HFF-Myc (cell line): Measurements from ENCODE around the gene MID1.

Experiments used
- DNase-seq: peaks from one replicate; pipeline ENCODE4 v3.0.0-alpha.2; 2011; ENCODE audit warnings: low read depth; ENCODE audit errors: extremely low read depth
- H3K4me3 ChIP-seq: replicated peaks from 2 replicates; pipeline ENCODE4 v1.5.1; 2011; ENCODE audit warnings: low read depth, mild to moderate bottlenecking, control low read depth, low read length
- CTCF ChIP-seq: IDR thresholded peaks from 2 replicates; pipeline ENCODE4 v1.5.1; 2012; ENCODE audit warnings: mild to moderate bottlenecking, low read depth, low read length, control low read depth; ENCODE audit errors: missing control alignments

Gene MID1

GRCh38 chrX:10620121-10620699, at the start of gene MID1:
TSS of gene MID1 (minus strand) at chrX:10620585. CDS start at chrX:10567547, 53,038 bp downstream.
- no peak for DNase-seq
- TF ChIP-seq CTCF: no peak
- H3K4me3 ChIP-seq: peak within 1 kb of the TSS; percentile 69

- no peak for TF ChIP-seq CTCF
- no peak overlapping the region for H3K4me3 ChIP-seq
- DNase-seq: no peak
Measured at GRCh38 chrX:10667143-10667542, 46.8 kb upstream of the MID1 start.

GRCh38 chrX:10666102-10666501, 45.7 kb upstream of the MID1 start:
- DNase-seq: no peak
- TF ChIP-seq CTCF: no peak
- no peak overlapping the region for H3K4me3 ChIP-seq

- TF ChIP-seq CTCF: no peak
- H3K4me3 ChIP-seq: no peak overlapping the region
- no peak for DNase-seq
Measured at GRCh38 chrX:10665681-10666080, 45.3 kb upstream of the MID1 start.

- no peak for TF ChIP-seq CTCF
- no peak for DNase-seq
- no peak overlapping the region for H3K4me3 ChIP-seq
Measured at GRCh38 chrX:10660171-10660570, 39.8 kb upstream of the MID1 start.

- DNase-seq: no peak
- no peak for TF ChIP-seq CTCF
- no peak overlapping the region for H3K4me3 ChIP-seq
Measured at GRCh38 chrX:10656214-10656613, 35.8 kb upstream of the MID1 start.

GRCh38 chrX:10654960-10655359, 34.6 kb upstream of the MID1 start:
- no peak for TF ChIP-seq CTCF
- no peak for DNase-seq
- H3K4me3 ChIP-seq: no peak overlapping the region
